GM21367 (cell line): ENCODE measurements around the gene IFT20.
"Not testable (repeated sequence)": the region's sequence is repeated elsewhere in the genome, so short reads cannot be mapped to it uniquely, and the experiment has no call there.

Experiments
- ATAC-seq: cut with Tn5 transposase; IDR thresholded peaks from one replicate; pipeline ENCODE4 v1.9.1; 2021; ENCODE audit not compliant: unreplicated experiment

The IFT20 gene

GRCh38 chr17:28317099-28317965 is 17.9 kb downstream of the IFT20 start:
- ATAC-seq, result no peak

- ATAC-seq, result no peak
These were observed 19.2 kb downstream of the IFT20 start for GRCh38 chr17:28315846-28316705.

GRCh38 chr17:28313841-28314240 is 21.4 kb downstream of the IFT20 start:
- no peak for ATAC-seq

- no peak for ATAC-seq
These were observed 28.3 kb downstream of the IFT20 start for GRCh38 chr17:28306954-28307401.

GRCh38 chr17:28298449-28298848 is 36.8 kb downstream of the IFT20 start:
- no peak for ATAC-seq

GRCh38 chr17:28295677-28296578 is 39.3 kb downstream of the IFT20 start:
- ATAC-seq, result no peak

GRCh38 chr17:28293994-28294393 is 41.3 kb downstream of the IFT20 start:
- ATAC-seq, result no peak

GRCh38 chr17:28292878-28293277 is 42.4 kb downstream of the IFT20 start:
- not testable (repeated sequence) for ATAC-seq

GRCh38 chr17:28291780-28292330 is 43.4 kb downstream of the IFT20 start:
- ATAC-seq, result no peak

- ATAC-seq, result no peak
These were observed 44.6 kb downstream of the IFT20 start for GRCh38 chr17:28290703-28291102.

- no peak for ATAC-seq
These were observed 49.3 kb downstream of the IFT20 start for GRCh38 chr17:28285965-28286364.

GRCh38 chr17:28282596-28282995 is 52.7 kb downstream of the IFT20 start:
- no peak for ATAC-seq

GRCh38 chr17:28280826-28281225 is 54.4 kb downstream of the IFT20 start:
- no peak for ATAC-seq

GRCh38 chr17:28279411-28279810 is 55.9 kb downstream of the IFT20 start:
- ATAC-seq, result no peak
